ENCODE data around the gene MED15. TPM values are rescaled to one million over a fixed set of nuclear protein-coding genes. Genes with fewer than 3 reads are reported as not detected.
"Not testable (repeated sequence)": the region's sequence is repeated elsewhere in the genome, so short reads cannot be mapped to it uniquely, and the experiment has no call there.

Gene MED15
- total RNA-seq, 1 donor from 2014 or later, result 74.3 TPM

- DNase-seq (ENCODE audit: low read depth), result no peak
- no peaks in the 10 kb centered on the region for H3K36me3 ChIP-seq (ENCODE audit: control insufficient read depth, insufficient read depth, low read length)
- no peaks in the 10 kb centered on the region for H3K27me3 ChIP-seq (ENCODE audit: control insufficient read depth, insufficient read depth, low read length)
- no peak for TF ChIP-seq CTCF (IDR thresholded peaks at IDR 0.05; ENCODE audit: insufficient read depth, low read length, poor library complexity, severe bottlenecking)
- H3K4me3 ChIP-seq (ENCODE audit: low read depth, low read length), result no peak overlapping the region
Measured at GRCh38 chr22:20497426-20497825, 10.0 kb upstream of the MED15 start.

- H3K4me3 ChIP-seq (ENCODE audit: low read depth, low read length), result no peak overlapping the region
- no peak for DNase-seq (ENCODE audit: low read depth)
- TF ChIP-seq CTCF (IDR thresholded peaks at IDR 0.05; ENCODE audit: insufficient read depth, low read length, poor library complexity, severe bottlenecking), result no peak
- no peaks in the 10 kb centered on the region for H3K27me3 ChIP-seq (ENCODE audit: control insufficient read depth, insufficient read depth, low read length)
- no peaks in the 10 kb centered on the region for H3K36me3 ChIP-seq (ENCODE audit: control insufficient read depth, insufficient read depth, low read length)
Measured at GRCh38 chr22:20498913-20499312, 8.5 kb upstream of the MED15 start.

- Histone ChIP-seq H3K4me3 (ENCODE audit: low read depth, low read length) (no peak overlapping the region), H3K27me3 (ENCODE audit: control insufficient read depth, insufficient read depth, low read length) (no peaks in the 10 kb centered on the region), H3K36me3 (ENCODE audit: control insufficient read depth, insufficient read depth, low read length) (no peaks in the 10 kb centered on the region)
- TF ChIP-seq CTCF (IDR thresholded peaks at IDR 0.05; ENCODE audit: insufficient read depth, low read length, poor library complexity, severe bottlenecking), result no peak
- DNase-seq (ENCODE audit: low read depth), result no peak
Measured at GRCh38 chr22:20499769-20500168, 7.6 kb upstream of the MED15 start.

- DNase-seq (ENCODE audit: low read depth), result no peak
- TF ChIP-seq CTCF (IDR thresholded peaks at IDR 0.05; ENCODE audit: insufficient read depth, low read length, poor library complexity, severe bottlenecking), result no peak
- Histone ChIP-seq H3K4me3 (ENCODE audit: low read depth, low read length) (no peak overlapping the region), H3K36me3 (ENCODE audit: control insufficient read depth, insufficient read depth, low read length) (no peaks in the 10 kb centered on the region), H3K27me3 (ENCODE audit: control insufficient read depth, insufficient read depth, low read length) (no peaks in the 10 kb centered on the region)
Measured at GRCh38 chr22:20503816-20504215, 3.6 kb upstream of the MED15 start.

GRCh38 chr22:20504293-20504922 is 3.0 kb upstream of the MED15 start:
- DNase-seq (ENCODE audit: low read depth); H3K36me3 ChIP-seq (ENCODE audit: control insufficient read depth, insufficient read depth, low read length); H3K4me3 ChIP-seq (ENCODE audit: low read depth, low read length); H3K27me3 ChIP-seq (ENCODE audit: control insufficient read depth, insufficient read depth, low read length): not testable (repeated sequence)

- DNase-seq (ENCODE audit: low read depth), result no peak
- Histone ChIP-seq H3K4me3 (ENCODE audit: low read depth, low read length) (peak overlapping the region; percentile 95), H3K27me3 (ENCODE audit: control insufficient read depth, insufficient read depth, low read length) (no peaks in the 10 kb centered on the region), H3K36me3 (ENCODE audit: control insufficient read depth, insufficient read depth, low read length) (no peaks in the 10 kb centered on the region)
- TF ChIP-seq CTCF (IDR thresholded peaks at IDR 0.05; ENCODE audit: insufficient read depth, low read length, poor library complexity, severe bottlenecking), result no peak
Measured at GRCh38 chr22:20506543-20507252, 712 bp upstream of the MED15 start.

- H3K27me3 ChIP-seq (ENCODE audit: control insufficient read depth, insufficient read depth, low read length); DNase-seq (ENCODE audit: low read depth): not testable (repeated sequence)
- H3K4me3 ChIP-seq (ENCODE audit: low read depth, low read length), result peak overlapping the region; percentile 95
Measured at GRCh38 chr22:20508067-20508755, 801 bp downstream of the MED15 start.

More at GRCh38 chr22:20508067-20508755, 801 bp downstream of the MED15 start:
- not testable (repeated sequence) for H3K36me3 ChIP-seq (ENCODE audit: control insufficient read depth, insufficient read depth, low read length)
